ENCODE measurements around the gene ARID3B.
"Not testable (repeated sequence)": the region's sequence is repeated elsewhere in the genome, so short reads cannot be mapped to it uniquely, and the experiment has no call there.

The ARID3B gene

GRCh38 chr15:74530771-74531143, 10.3 kb upstream of the ARID3B start:
- in situ Hi-C loops (cut with MboI; ENCODE audit: low sequenced_read_pairs, unreplicated experiment), result no loop called here
- TF ChIP-seq CTCF (IDR thresholded peaks at IDR 0.05; ENCODE audit: borderline replicate concordance, control extremely low read depth, extremely low read depth, insufficient read depth, missing control alignments), result no peak
- no peak for DNase-seq (ENCODE audit: low spot score)

- in situ Hi-C loops (cut with MboI; ENCODE audit: low sequenced_read_pairs, unreplicated experiment), result no loop called here
- no peak for TF ChIP-seq CTCF (IDR thresholded peaks at IDR 0.05; ENCODE audit: borderline replicate concordance, control extremely low read depth, extremely low read depth, insufficient read depth, missing control alignments)
- no peak for DNase-seq (ENCODE audit: low spot score)
Measured at GRCh38 chr15:74531144-74531811, 9.7 kb upstream of the ARID3B start.

GRCh38 chr15:74535388-74536084, 5.5 kb upstream of the ARID3B start:
- no peak for TF ChIP-seq CTCF (IDR thresholded peaks at IDR 0.05; ENCODE audit: borderline replicate concordance, control extremely low read depth, extremely low read depth, insufficient read depth, missing control alignments)
- in situ Hi-C loops (cut with MboI; ENCODE audit: low sequenced_read_pairs, unreplicated experiment), result no loop called here
- DNase-seq (ENCODE audit: low spot score), result no peak

GRCh38 chr15:74537736-74538135, 3.3 kb upstream of the ARID3B start:
- no peak for DNase-seq (ENCODE audit: low spot score)
- in situ Hi-C loops (cut with MboI; ENCODE audit: low sequenced_read_pairs, unreplicated experiment), result no loop called here
- no peak for TF ChIP-seq CTCF (IDR thresholded peaks at IDR 0.05; ENCODE audit: borderline replicate concordance, control extremely low read depth, extremely low read depth, insufficient read depth, missing control alignments)

GRCh38 chr15:74539521-74539920, 1.5 kb upstream of the ARID3B start:
- DNase-seq (ENCODE audit: low spot score); in situ Hi-C loops (cut with MboI; ENCODE audit: low sequenced_read_pairs, unreplicated experiment): not testable (repeated sequence)

- DNase-seq (ENCODE audit: low spot score), result no peak
- TF ChIP-seq CTCF (IDR thresholded peaks at IDR 0.05; ENCODE audit: borderline replicate concordance, control extremely low read depth, extremely low read depth, insufficient read depth, missing control alignments), result no peak
- in situ Hi-C loops (cut with MboI; ENCODE audit: low sequenced_read_pairs, unreplicated experiment), result no loop called here
Measured at GRCh38 chr15:74540161-74540760, 759 bp upstream of the ARID3B start.
